Neural cell (in vitro differentiated cells): ENCODE results near the gene CIT. TPM values are rescaled to one million over a fixed set of nuclear protein-coding genes. Genes with fewer than 3 reads are reported as not detected.
"Not testable (repeated sequence)": the region's sequence is repeated elsewhere in the genome, so short reads cannot be mapped to it uniquely, and the experiment has no call there.

Experiments
- H2AFZ ChIP-seq: fragments of 200-600, 300-800 bp; sonication (generic), shearing (Covaris generic); 2 replicates; pipeline ENCODE4 v1.6.0; 2014; ENCODE audit warnings: low read depth, mild to moderate bottlenecking, antibody characterized with exemption, low read length, moderate library complexity
- H3F3A ChIP-seq: fragments of 200-600 bp; shearing (Covaris generic); 2 replicates; pipeline ENCODE4 v1.6.1; 2016; ENCODE audit warnings: mild to moderate bottlenecking, moderate library complexity, mixed read lengths, antibody characterized with exemption, low read length; ENCODE audit not compliant: insufficient read depth, poor library complexity, severe bottlenecking
- H3K27ac ChIP-seq: fragments of 200-600, 300-800 bp; sonication (generic), shearing (Covaris generic); 2 replicates; pipeline ENCODE4 v1.5.1; 2014; ENCODE audit warnings: mild to moderate bottlenecking, low read length, moderate library complexity
- H3K27me3 ChIP-seq: fragments of 300-800, 200-600 bp; sonication (generic), shearing (Covaris generic); 2 replicates; pipeline ENCODE4 v1.6.0; 2014; ENCODE audit warnings: mild to moderate bottlenecking, low read depth, low read length, moderate library complexity; ENCODE audit not compliant: insufficient read depth
- H3K36me3 ChIP-seq: fragments of 300-800, 200-600 bp; sonication (generic), shearing (Covaris generic); 2 replicates; pipeline ENCODE4 v1.5.1; 2014; ENCODE audit warnings: mild to moderate bottlenecking, antibody characterized with exemption, low read length, moderate library complexity; ENCODE audit not compliant: insufficient read depth
- H3K4me2 ChIP-seq: fragments of 300-800, 200-600 bp; sonication (generic), shearing (Covaris generic); 2 replicates; pipeline ENCODE4 v1.6.0; 2014; ENCODE audit warnings: mild to moderate bottlenecking, low read length
- H3K4me3 ChIP-seq: fragments of 300-800, 200-600 bp; sonication (generic), shearing (Covaris generic); 2 replicates; pipeline ENCODE4 v1.5.1; 2014; ENCODE audit warnings: mild to moderate bottlenecking, low read length, moderate library complexity
- H3K79me2 ChIP-seq: fragments of 200-600 bp; shearing (Covaris generic); replicated peaks from 2 replicates; pipeline ENCODE4 v1.6.0; 2014; ENCODE audit warnings: mild to moderate bottlenecking, low read length, moderate library complexity; ENCODE audit not compliant: insufficient read depth
- H3K9ac ChIP-seq: fragments of 300-800, 200-600 bp; sonication (generic), shearing (Covaris generic); 2 replicates; pipeline ENCODE4 v1.6.1; 2016; ENCODE audit warnings: mild to moderate bottlenecking, low read length, mixed read lengths
- H3K9me2 ChIP-seq: fragments of 200-600 bp; shearing (Covaris generic); 2 replicates; pipeline ENCODE4 v1.6.1; 2016; ENCODE audit warnings: mild to moderate bottlenecking, low read length, mixed read lengths; ENCODE audit not compliant: insufficient read depth
- H3K9me3 ChIP-seq: fragments of 200-600, 300-800 bp; sonication (generic), shearing (Covaris generic); 2 replicates; pipeline ENCODE4 v1.6.1; 2016; ENCODE audit warnings: mild to moderate bottlenecking, mixed run types, low read length, moderate library complexity, mixed read lengths
- H4K20me1 ChIP-seq: fragments of 200-600 bp; shearing (Covaris generic); 2 replicates; pipeline ENCODE4 v1.6.1; 2016; ENCODE audit warnings: mild to moderate bottlenecking, mixed run types; ENCODE audit not compliant: insufficient read depth
- EP300 ChIP-seq: fragments of 450-650 bp; conservative IDR thresholded peaks from 2 replicates; pipeline ENCODE4 v1.6.1; 2014; ENCODE audit warnings: antibody characterized with exemption, mild to moderate bottlenecking, moderate library complexity; ENCODE audit not compliant: poor library complexity, severe bottlenecking
- EZH2 ChIP-seq: fragments of 200-600, 300-800 bp; shearing (Covaris generic), sonication (generic); IDR thresholded peaks from 2 replicates; pipeline ENCODE4 v1.6.1; 2014; ENCODE audit warnings: antibody characterized with exemption, low read length, borderline replicate concordance, mild to moderate bottlenecking; ENCODE audit not compliant: insufficient read depth, poor library complexity, severe bottlenecking
- MXI1 ChIP-seq: fragments of 450-650 bp; conservative IDR thresholded peaks from 2 replicates; pipeline ENCODE4 v1.6.1; 2014; ENCODE audit warnings: antibody characterized with exemption, mild to moderate bottlenecking; ENCODE audit not compliant: poor library complexity, severe bottlenecking
- POLR2AphosphoS5 ChIP-seq: IDR thresholded peaks from 2 replicates; pipeline ENCODE4 v1.6.1; 2012
- RAD21 ChIP-seq: fragments of 450-650 bp; conservative IDR thresholded peaks from 2 replicates; pipeline ENCODE4 v1.6.1; 2014; ENCODE audit warnings: antibody characterized with exemption, mild to moderate bottlenecking, moderate library complexity
- SMC3 ChIP-seq: fragments of 450-650 bp; conservative IDR thresholded peaks from 2 replicates; pipeline ENCODE4 v1.6.1; 2014; ENCODE audit warnings: antibody characterized with exemption, mild to moderate bottlenecking, moderate library complexity; ENCODE audit not compliant: poor library complexity
- polyA plus RNA-seq: library from polyadenylated mRNA; depleted of rRNA; stranded (reverse); fragments of >200 nt; gene quantifications from 2 replicates; pipeline ENCODE4 v1.2.3, GENCODE V29; 2014
- TF ChIP-seq, protein P1 (sequence below): fragments of 450-650 bp; IDR thresholded peaks from 2 replicates; pipeline ENCODE4 v1.5.1; 2014; ENCODE audit warnings: antibody characterized with exemption, mild to moderate bottlenecking, moderate library complexity; ENCODE audit not compliant: poor library complexity, severe bottlenecking
- TF ChIP-seq, protein P2 (sequence below): IDR thresholded peaks from 2 replicates; pipeline ENCODE4 v1.6.1; 2012; ENCODE audit warnings: borderline replicate concordance

CIT gene
- polyA plus RNA-seq, 1 donor from 2014 or later: 3.3 TPM

DNA sequence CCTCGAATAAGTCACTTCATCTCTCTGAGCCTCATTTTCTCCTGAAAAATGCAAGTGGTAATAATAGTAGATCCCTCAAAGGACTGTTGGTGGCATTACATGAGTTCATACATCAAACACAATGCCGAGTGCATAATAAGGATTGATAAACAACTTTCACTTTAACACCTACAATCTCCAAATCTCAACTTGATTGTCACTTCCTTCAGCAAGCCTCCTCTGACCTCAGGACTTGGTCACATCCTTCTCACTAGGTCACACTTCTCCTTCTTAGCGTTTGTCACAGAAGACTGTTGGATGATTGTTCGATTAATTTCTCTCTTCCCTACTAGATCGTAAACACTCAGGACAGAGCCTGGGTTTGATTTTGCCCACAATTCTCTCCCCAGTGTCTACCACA is 217.0 kb downstream of the CIT start:
- H3F3A ChIP-seq: no peaks in the 10 kb centered on the region
- H3K4me3 ChIP-seq: no peak overlapping the region
- no peak overlapping the region for H3K4me2 ChIP-seq
- H3K9me2 ChIP-seq: no peaks in the 10 kb centered on the region
- H2AFZ ChIP-seq: no peak overlapping the region
- H3K9me3 ChIP-seq: no peaks in the 10 kb centered on the region
- H3K9ac ChIP-seq: no peak overlapping the region
- no peaks in the 10 kb centered on the region for H3K27me3 ChIP-seq
- TF ChIP-seq POLR2AphosphoS5 (no peak), MXI1 (no peak), EP300 (no peak), SMC3 (no peak)
- TF ChIP-seq, protein P1, sequence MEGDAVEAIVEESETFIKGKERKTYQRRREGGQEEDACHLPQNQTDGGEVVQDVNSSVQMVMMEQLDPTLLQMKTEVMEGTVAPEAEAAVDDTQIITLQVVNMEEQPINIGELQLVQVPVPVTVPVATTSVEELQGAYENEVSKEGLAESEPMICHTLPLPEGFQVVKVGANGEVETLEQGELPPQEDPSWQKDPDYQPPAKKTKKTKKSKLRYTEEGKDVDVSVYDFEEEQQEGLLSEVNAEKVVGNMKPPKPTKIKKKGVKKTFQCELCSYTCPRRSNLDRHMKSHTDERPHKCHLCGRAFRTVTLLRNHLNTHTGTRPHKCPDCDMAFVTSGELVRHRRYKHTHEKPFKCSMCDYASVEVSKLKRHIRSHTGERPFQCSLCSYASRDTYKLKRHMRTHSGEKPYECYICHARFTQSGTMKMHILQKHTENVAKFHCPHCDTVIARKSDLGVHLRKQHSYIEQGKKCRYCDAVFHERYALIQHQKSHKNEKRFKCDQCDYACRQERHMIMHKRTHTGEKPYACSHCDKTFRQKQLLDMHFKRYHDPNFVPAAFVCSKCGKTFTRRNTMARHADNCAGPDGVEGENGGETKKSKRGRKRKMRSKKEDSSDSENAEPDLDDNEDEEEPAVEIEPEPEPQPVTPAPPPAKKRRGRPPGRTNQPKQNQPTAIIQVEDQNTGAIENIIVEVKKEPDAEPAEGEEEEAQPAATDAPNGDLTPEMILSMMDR: no peak
- TF ChIP-seq, protein P2, sequence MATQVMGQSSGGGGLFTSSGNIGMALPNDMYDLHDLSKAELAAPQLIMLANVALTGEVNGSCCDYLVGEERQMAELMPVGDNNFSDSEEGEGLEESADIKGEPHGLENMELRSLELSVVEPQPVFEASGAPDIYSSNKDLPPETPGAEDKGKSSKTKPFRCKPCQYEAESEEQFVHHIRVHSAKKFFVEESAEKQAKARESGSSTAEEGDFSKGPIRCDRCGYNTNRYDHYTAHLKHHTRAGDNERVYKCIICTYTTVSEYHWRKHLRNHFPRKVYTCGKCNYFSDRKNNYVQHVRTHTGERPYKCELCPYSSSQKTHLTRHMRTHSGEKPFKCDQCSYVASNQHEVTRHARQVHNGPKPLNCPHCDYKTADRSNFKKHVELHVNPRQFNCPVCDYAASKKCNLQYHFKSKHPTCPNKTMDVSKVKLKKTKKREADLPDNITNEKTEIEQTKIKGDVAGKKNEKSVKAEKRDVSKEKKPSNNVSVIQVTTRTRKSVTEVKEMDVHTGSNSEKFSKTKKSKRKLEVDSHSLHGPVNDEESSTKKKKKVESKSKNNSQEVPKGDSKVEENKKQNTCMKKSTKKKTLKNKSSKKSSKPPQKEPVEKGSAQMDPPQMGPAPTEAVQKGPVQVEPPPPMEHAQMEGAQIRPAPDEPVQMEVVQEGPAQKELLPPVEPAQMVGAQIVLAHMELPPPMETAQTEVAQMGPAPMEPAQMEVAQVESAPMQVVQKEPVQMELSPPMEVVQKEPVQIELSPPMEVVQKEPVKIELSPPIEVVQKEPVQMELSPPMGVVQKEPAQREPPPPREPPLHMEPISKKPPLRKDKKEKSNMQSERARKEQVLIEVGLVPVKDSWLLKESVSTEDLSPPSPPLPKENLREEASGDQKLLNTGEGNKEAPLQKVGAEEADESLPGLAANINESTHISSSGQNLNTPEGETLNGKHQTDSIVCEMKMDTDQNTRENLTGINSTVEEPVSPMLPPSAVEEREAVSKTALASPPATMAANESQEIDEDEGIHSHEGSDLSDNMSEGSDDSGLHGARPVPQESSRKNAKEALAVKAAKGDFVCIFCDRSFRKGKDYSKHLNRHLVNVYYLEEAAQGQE: no peak
- no peak overlapping the region for H3K27ac ChIP-seq
- H3K79me2 ChIP-seq: no peaks in the 10 kb centered on the region
- H4K20me1 ChIP-seq: no peaks in the 10 kb centered on the region
- no peaks in the 10 kb centered on the region for H3K36me3 ChIP-seq

DNA sequence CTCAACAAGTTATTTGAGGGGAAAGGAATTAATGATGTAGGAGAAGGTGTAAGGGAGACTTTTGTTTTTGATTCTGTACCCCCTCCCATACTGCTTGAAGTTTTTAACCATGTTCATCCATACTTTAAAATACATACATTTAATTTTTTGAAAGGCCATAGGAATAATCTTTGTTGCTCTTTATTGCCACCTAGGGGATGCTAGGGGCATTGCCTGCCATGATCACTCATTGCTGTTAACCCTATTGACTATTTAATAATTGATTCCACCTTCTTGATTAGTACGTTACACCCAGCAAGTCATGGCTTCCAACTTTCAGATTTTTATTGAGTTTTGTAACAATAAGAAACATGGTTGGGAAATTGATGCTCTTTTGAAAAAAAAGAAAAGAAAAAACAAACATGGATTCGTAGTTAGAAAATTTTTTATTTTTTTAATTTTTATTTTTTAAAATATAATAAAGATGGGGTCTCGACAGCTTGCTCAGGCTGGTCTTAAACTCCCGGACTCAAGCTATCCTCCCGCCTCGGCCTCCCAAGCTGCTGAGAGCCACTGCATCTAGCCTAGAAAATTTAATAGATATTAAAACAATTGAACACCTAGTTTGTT is 217.7 kb downstream of the CIT start:
- Histone ChIP-seq H3K4me2 (no peak overlapping the region), H3K9ac (no peak overlapping the region), H3K27ac (no peak overlapping the region), H3K4me3 (no peak overlapping the region), H4K20me1 (no peaks in the 10 kb centered on the region), H3K79me2 (no peaks in the 10 kb centered on the region), H2AFZ (no peak overlapping the region), H3F3A (no peaks in the 10 kb centered on the region), H3K9me3 (no peaks in the 10 kb centered on the region), H3K9me2 (no peaks in the 10 kb centered on the region), H3K27me3 (no peaks in the 10 kb centered on the region), H3K36me3 (no peaks in the 10 kb centered on the region)
- TF ChIP-seq MXI1 (no peak), SMC3 (peak; percentile 73), EZH2 (no peak), RAD21 (peak; percentile 71)
- TF ChIP-seq, protein P2: no peak
- TF ChIP-seq, protein P1: peak; percentile 81

DNA sequence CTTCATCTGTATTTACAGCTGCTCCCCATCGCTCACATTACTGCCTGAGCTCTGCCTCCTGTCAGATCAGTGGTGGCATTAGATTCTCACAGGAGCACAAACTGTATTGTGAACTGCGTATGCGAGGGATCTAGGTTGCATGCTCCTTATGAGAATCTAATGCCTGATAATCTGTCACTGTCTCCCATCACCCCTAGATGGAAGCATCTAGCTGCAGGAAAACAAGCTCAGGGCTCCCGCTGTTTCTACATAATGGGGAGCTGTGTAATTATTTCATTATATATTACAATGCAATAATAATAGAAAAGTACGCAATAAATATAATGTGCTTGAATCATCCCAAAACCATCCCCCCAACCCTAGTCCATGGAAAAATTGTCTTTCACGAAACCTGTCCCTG is 219.0 kb downstream of the CIT start:
- not testable (repeated sequence) for H3K27ac ChIP-seq, H3K36me3 ChIP-seq, H3K4me2 ChIP-seq, H3K9me3 ChIP-seq, H4K20me1 ChIP-seq, H2AFZ ChIP-seq, H3K79me2 ChIP-seq, H3K9me2 ChIP-seq, H3K27me3 ChIP-seq, H3F3A ChIP-seq, H3K4me3 ChIP-seq, H3K9ac ChIP-seq
